IMR-90 (cell line): ENCODE results near the gene F13A1. TPM values are rescaled to one million over a fixed set of nuclear protein-coding genes. Genes with fewer than 3 reads are reported as not detected.

Experiments used
- ATAC-seq: fragments of 200-7000 bp; cut with Tn5 transposase; 2 replicates; pipeline ENCODE4 v1.9.1; 2020; ENCODE audit warnings: low read depth, mild to moderate bottlenecking, moderate library complexity
- BruUV-seq: library from RNA; stranded (reverse); fragments of 400-500 nt; replicated peaks from 2 replicates; lab custom pipeline; 2021; lab: Mats Ljungman, UMichigan
- CTCF ChIA-PET: fragments of 300-600 bp; formaldehyde crosslinking; extraction: SDS; loops from one replicate; lab custom pipeline; 2021; ENCODE audit warnings: antibody characterized with exemption; lab: Yijun Ruan, JAX
- POLR2A ChIA-PET: fragments of 300-600 bp; sonication (Branson Sonifier 250); formaldehyde crosslinking; loops from one replicate; lab custom pipeline; 2022; ENCODE audit warnings: antibody characterized with exemption; ENCODE audit not compliant: unreplicated experiment; lab: Charles Lee
- DNase-seq: peaks from one replicate; pipeline ENCODE4 v3.0.0; 2013
- H2AFZ ChIP-seq: replicated peaks from 2 replicates; pipeline ENCODE3; 2013; ENCODE audit warnings: low read length, mild to moderate bottlenecking; ENCODE audit not compliant: poor library complexity
- H2AK5ac ChIP-seq: 2 replicates; pipeline ENCODE4 v1.6.1; 2013; ENCODE audit warnings: low read depth, low read length, inconsistent platforms
- H2AK9ac ChIP-seq: replicated peaks from 2 replicates; pipeline ENCODE3; 2013; ENCODE audit warnings: mild to moderate bottlenecking, low read depth, low read length, moderate library complexity; ENCODE audit not compliant: poor library complexity
- H2BK120ac ChIP-seq: 2 replicates; pipeline ENCODE4 v1.6.1; 2013; ENCODE audit warnings: low read depth, low read length, inconsistent platforms
- H2BK15ac ChIP-seq: 3 replicates; pipeline ENCODE4 v1.6.1; 2013; ENCODE audit warnings: low read depth, low read length, inconsistent platforms
- H2BK20ac ChIP-seq: 2 replicates; pipeline ENCODE4 v1.6.1; 2013; ENCODE audit warnings: low read depth, mild to moderate bottlenecking, inconsistent platforms, low read length, moderate library complexity
- H2BK5ac ChIP-seq: 2 replicates; pipeline ENCODE4 v1.6.1; 2013; ENCODE audit warnings: mild to moderate bottlenecking, low read depth, low read length, inconsistent platforms; ENCODE audit not compliant: poor library complexity, severe bottlenecking
- H3K14ac ChIP-seq: replicated peaks from 2 replicates; pipeline ENCODE4 v1.6.1; 2013; ENCODE audit warnings: low read depth, low read length, inconsistent platforms
- H3K18ac ChIP-seq: 2 replicates; pipeline ENCODE4 v1.6.1; 2013; ENCODE audit warnings: low read depth, low read length, control low read depth
- H3K23ac ChIP-seq: 2 replicates; pipeline ENCODE4 v1.6.1; 2013; ENCODE audit warnings: low read depth, low read length, inconsistent platforms
- H3K27ac ChIP-seq: 2 replicates; pipeline ENCODE4 v1.5.1; 2013; ENCODE audit warnings: mild to moderate bottlenecking, control low read depth, low read length; ENCODE audit not compliant: insufficient read depth
- H3K27me3 ChIP-seq: 2 replicates; pipeline ENCODE4 v1.6.1; 2013; ENCODE audit warnings: low read length; ENCODE audit not compliant: control insufficient read depth, insufficient read depth
- H3K36me3 ChIP-seq: 2 replicates; pipeline ENCODE4 v1.6.1; 2013; ENCODE audit warnings: low read length, mixed read lengths; ENCODE audit not compliant: control insufficient read depth, insufficient read depth
- H3K4ac ChIP-seq: 2 replicates; pipeline ENCODE4 v1.6.1; 2013; ENCODE audit warnings: low read depth, low read length, inconsistent platforms
- H3K4me1 ChIP-seq: 2 replicates; pipeline ENCODE4 v1.6.1; 2013; ENCODE audit warnings: low read length, mixed read lengths; ENCODE audit not compliant: control insufficient read depth, insufficient read depth
- H3K4me2 ChIP-seq: 2 replicates; pipeline ENCODE4 v1.6.1; 2013; ENCODE audit warnings: low read depth, mild to moderate bottlenecking, control low read depth, low read length, moderate library complexity
- H3K4me3 ChIP-seq: 2 replicates; pipeline ENCODE4 v1.5.1; 2013; ENCODE audit warnings: low read depth, mild to moderate bottlenecking, control low read depth, low read length, moderate library complexity; ENCODE audit not compliant: insufficient read depth
- H3K56ac ChIP-seq: 2 replicates; pipeline ENCODE4 v1.6.1; 2013; ENCODE audit warnings: low read length, inconsistent platforms; ENCODE audit not compliant: insufficient read depth; ENCODE audit errors: extremely low read depth
- H3K79me1 ChIP-seq, 2 experiments: 2 replicates each; pipeline ENCODE4 v1.6.1; 2013; ENCODE audit warnings: low read length in 2 of 2, inconsistent platforms in 1 of 2, low read depth in 1 of 2
- H3K9ac ChIP-seq: 2 replicates; pipeline ENCODE4 v1.6.1; 2013; ENCODE audit warnings: low read depth, low read length, control low read depth
- H3K9me1 ChIP-seq: 2 replicates; pipeline ENCODE4 v1.6.1; 2013; ENCODE audit warnings: low read length, inconsistent platforms; ENCODE audit not compliant: insufficient read depth
- H3K9me3 ChIP-seq: 2 replicates; pipeline ENCODE4 v1.6.1; 2013; ENCODE audit warnings: low read length; ENCODE audit not compliant: control insufficient read depth, insufficient read depth
- H4K20me1 ChIP-seq: 2 replicates; pipeline ENCODE4 v1.6.1; 2013; ENCODE audit warnings: low read length, inconsistent platforms; ENCODE audit not compliant: insufficient read depth
- H4K5ac ChIP-seq: 2 replicates; pipeline ENCODE4 v1.6.1; 2013; ENCODE audit warnings: mild to moderate bottlenecking, low read depth, low read length, control low read depth
- H4K8ac ChIP-seq, 2 experiments: 2 replicates each; pipeline ENCODE4 v1.6.1; 2013; ENCODE audit warnings: low read depth in 2 of 2, low read length in 2 of 2, control low read depth in 1 of 2, inconsistent platforms in 1 of 2
- H4K91ac ChIP-seq: 2 replicates; pipeline ENCODE4 v1.6.1; 2013; ENCODE audit warnings: low read depth, low read length, inconsistent platforms; ENCODE audit not compliant: insufficient read depth
- BHLHE40 ChIP-seq: fragments of 150-350 bp; IDR thresholded peaks from 2 replicates; pipeline ENCODE4 v1.6.1; 2016; ENCODE audit warnings: mild to moderate bottlenecking, low read depth, low read length
- CEBPB ChIP-seq: IDR thresholded peaks from 2 replicates; pipeline ENCODE4 v1.6.1; 2012; ENCODE audit warnings: low read depth, low read length, improper control_type of control experiment
- CHD1 ChIP-seq: IDR thresholded peaks from 2 replicates; pipeline ENCODE4 v1.6.1; 2012; ENCODE audit warnings: low read depth, low read length, improper control_type of control experiment
- ELK1 ChIP-seq: fragments of 150-350 bp; IDR thresholded peaks from 2 replicates; pipeline ENCODE4 v1.6.1; 2016; ENCODE audit warnings: low read depth, mild to moderate bottlenecking, low read length, moderate library complexity, borderline replicate concordance
- MAFK ChIP-seq: IDR thresholded peaks from 2 replicates; pipeline ENCODE4 v1.6.1; 2012; ENCODE audit warnings: low read depth, low read length, improper control_type of control experiment
- MAZ ChIP-seq: IDR thresholded peaks from 2 replicates; pipeline ENCODE4 v1.6.1; 2012; ENCODE audit warnings: low read depth, mild to moderate bottlenecking, low read length, improper control_type of control experiment, moderate library complexity, borderline replicate concordance
- MXI1 ChIP-seq: IDR thresholded peaks from 2 replicates; pipeline ENCODE4 v1.6.1; 2012; ENCODE audit warnings: low read depth, mild to moderate bottlenecking, low read length, moderate library complexity, borderline replicate concordance
- POLR2A ChIP-seq: IDR thresholded peaks from 2 replicates; pipeline ENCODE4 v1.6.1; 2012; ENCODE audit warnings: mild to moderate bottlenecking, low read depth, low read length
- RCOR1 ChIP-seq: IDR thresholded peaks from 2 replicates; pipeline ENCODE4 v1.6.1; 2012; ENCODE audit warnings: mild to moderate bottlenecking, low read length, improper control_type of control experiment; ENCODE audit not compliant: insufficient replicate concordance
- RFX5 ChIP-seq: IDR thresholded peaks from 2 replicates; pipeline ENCODE4 v1.8.0; 2012; ENCODE audit warnings: low read depth, mild to moderate bottlenecking, low read length, moderate library complexity
- USF2 ChIP-seq: fragments of 150-350 bp; IDR thresholded peaks from 2 replicates; pipeline ENCODE4 v1.6.1; 2017; ENCODE audit warnings: mild to moderate bottlenecking, antibody characterized with exemption, low read length, low read depth
- WGBS, 2 experiments: methylation state at CpG; one replicate each; pipeline versions ENCODE4 v1.1.5 to v1.1.7; 2013; ENCODE audit warnings: missing lambda C conversion rate in 2 of 2; ENCODE audit not compliant: insufficient read length in 1 of 2; ENCODE audit errors: extremely low coverage in 2 of 2; 5-methylcytosine and 5-hydroxymethylcytosine counted together
- dilution Hi-C: fragments of 300-500 bp; cut with HindIII; formaldehyde crosslinking; loops from one replicate; pipeline ENCODE4 v1.14.3; 2018; ENCODE audit warnings: low sequenced_read_pairs; ENCODE audit not compliant: unreplicated experiment
- in situ Hi-C: fragments of 300-500 bp; cut with MboI; formaldehyde crosslinking; loops from 3 replicates; pipeline ENCODE4 v1.14.3; 2019; ENCODE audit warnings: low sequenced_read_pairs, inconsistent platforms, mixed read lengths
- intact Hi-C: fragments of 100-400 bp; cut with micrococcal nuclease; formaldehyde crosslinking; loops from 2 replicates; pipeline ENCODE4 v1.10.0; 2022
- polyA plus RNA-seq, 3 experiments: library from polyadenylated mRNA; depleted of rRNA; stranded (reverse); fragments of >200 nt; gene quantifications; 2 replicates each; pipeline ENCODE4 v1.2.3, GENCODE V29; 2012; ENCODE audit warnings: low replicate concordance in 1 of 3
- total RNA-seq: library from RNA; depleted of rRNA; stranded (reverse); fragments of >200 nt; gene quantifications from 2 replicates; pipeline ENCODE4 v1.2.3, GENCODE V29; 2012

The F13A1 gene
- total and polyA plus RNA-seq, 2 of the 4 experiments (the other 2 are of a cell fraction): not detected

GRCh38 chr6:6152060-6152459, 168.4 kb downstream of the F13A1 start:
- Histone ChIP-seq H2BK15ac (no peak overlapping the region), H4K91ac (no peak overlapping the region), H3K9me3 (peaks cover 19% of the 10 kb centered on the region), H2BK20ac (no peak overlapping the region), H3K36me3 (no peaks in the 10 kb centered on the region), H3K4me1 (no peaks in the 10 kb centered on the region), H3K18ac (no peak overlapping the region), H3K23ac (no peak overlapping the region), H3K79me1 (no peaks in the 10 kb centered on the region), H3K27me3 (no peaks in the 10 kb centered on the region), H4K20me1 (no peaks in the 10 kb centered on the region), H2AK9ac (no peak overlapping the region), H3K9ac (no peak overlapping the region), H3K4me2 (no peak overlapping the region), H2AFZ (no peak overlapping the region), H3K9me1 (no peaks in the 10 kb centered on the region), H3K4ac (no peak overlapping the region), H4K5ac (no peak overlapping the region), H3K14ac (no peak overlapping the region), H3K56ac (no peak overlapping the region), H3K27ac (no peak overlapping the region), H2BK5ac (no peak overlapping the region), H3K4me3 (no peak overlapping the region), H2AK5ac (no peak overlapping the region), H2BK120ac (no peak overlapping the region), H4K8ac (no peak overlapping the region)
- TF ChIP-seq CEBPB (no peak), POLR2A (no peak), ELK1 (no peak), CHD1 (no peak), MAFK (no peak), RFX5 (no peak), MXI1 (no peak), BHLHE40 (no peak), MAZ (no peak), USF2 (no peak), RCOR1 (no peak)
- WGBS, 2 experiments: no CpG with 5 or more reads among the region's 6 CpGs
- ATAC-seq (no peak), DNase-seq (no peak)
- BruUV-seq: no TSS peak
- dilution Hi-C loops (no loop called here), in situ Hi-C loops (no loop called here), intact Hi-C loops (no loop called here)
- ChIA-PET POLR2A (no interaction called here), CTCF (no interaction called here)
